Memory B cell (primary cell): ENCODE results near the gene PRDM16.

Experiments
- ATAC-seq: fragments of 150-1000 bp; cut with Tn5 transposase; 2 replicates; pipeline ENCODE4 v1.10.0; 2021; ENCODE audit warnings: low read depth, mild to moderate bottlenecking, moderate library complexity
- DNase-seq, 2 donors: peaks; one replicate each; pipeline ENCODE4 v3.0.0; 2022; ENCODE audit warnings: low spot score in 2 of 2
- H3K27ac Mint-ChIP-seq: one replicate; pipeline ENCODE4 v1.8.0; 2022; ENCODE audit warnings: mild to moderate bottlenecking, moderate library complexity, mixed read lengths
- H3K27me3 Mint-ChIP-seq: one replicate; pipeline ENCODE4 v1.8.0; 2022; ENCODE audit warnings: mixed read lengths
- H3K36me3 Mint-ChIP-seq: one replicate; pipeline ENCODE4 v1.8.0; 2022; ENCODE audit warnings: mild to moderate bottlenecking, mixed read lengths
- H3K4me1 Mint-ChIP-seq: one replicate; pipeline ENCODE4 v1.8.0; 2022; ENCODE audit warnings: mixed read lengths
- H3K4me3 Mint-ChIP-seq: one replicate; pipeline ENCODE4 v1.8.0; 2022; ENCODE audit warnings: mild to moderate bottlenecking, moderate library complexity, mixed read lengths
- H3K9me3 Mint-ChIP-seq: one replicate; pipeline ENCODE4 v1.8.0; 2022; ENCODE audit warnings: mixed read lengths

The PRDM16 gene

DNA sequence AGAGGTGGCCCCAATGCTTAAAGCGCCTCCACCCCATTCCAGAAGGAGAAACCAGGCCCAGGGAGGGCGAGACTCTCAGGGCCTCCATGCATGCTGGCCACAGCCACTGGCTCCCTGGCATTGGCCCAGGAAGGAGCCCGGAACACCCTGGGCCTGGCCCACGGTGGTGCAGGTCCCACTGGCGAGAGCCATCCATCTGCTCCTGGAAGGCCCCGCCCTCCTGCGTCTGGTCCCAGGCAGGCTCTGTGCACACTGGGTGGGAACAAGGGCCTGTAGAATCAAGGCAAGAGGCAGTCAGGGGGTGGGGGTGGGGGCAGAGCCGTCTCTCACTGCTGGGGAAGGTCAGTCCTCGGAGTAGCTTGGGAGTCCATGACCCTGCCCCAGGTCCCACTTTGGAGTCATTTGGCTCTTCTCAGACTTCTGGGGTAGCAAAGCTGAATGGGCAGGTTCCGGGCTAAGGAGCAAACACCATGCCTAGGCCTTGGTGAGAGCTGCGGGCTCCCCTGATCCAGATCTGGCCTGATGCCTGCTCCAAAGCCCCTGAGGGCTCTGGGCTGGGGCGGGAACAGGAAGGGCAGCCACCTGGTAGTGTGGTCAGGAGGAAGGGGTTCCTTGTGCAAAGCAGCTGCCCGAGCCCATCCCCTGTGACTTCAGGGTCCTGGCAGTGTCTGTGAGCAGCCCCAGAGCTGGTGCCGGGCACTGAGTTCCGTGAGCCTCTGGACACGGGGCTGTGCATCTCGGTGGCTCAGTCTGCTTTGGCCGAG, 278.4 kb downstream of the PRDM16 start:
- DNase-seq = no peak
- Mint-ChIP-seq H3K9me3 (peaks cover 13% of the 10 kb centered on the region), H3K4me1 (no peaks in the 10 kb centered on the region), H3K27ac (no peak overlapping the region), H3K27me3 (peaks cover 6% of the 10 kb centered on the region), H3K36me3 (peaks cover 6% of the 10 kb centered on the region), H3K4me3 (no peak overlapping the region)
- ATAC-seq = no peak

DNA sequence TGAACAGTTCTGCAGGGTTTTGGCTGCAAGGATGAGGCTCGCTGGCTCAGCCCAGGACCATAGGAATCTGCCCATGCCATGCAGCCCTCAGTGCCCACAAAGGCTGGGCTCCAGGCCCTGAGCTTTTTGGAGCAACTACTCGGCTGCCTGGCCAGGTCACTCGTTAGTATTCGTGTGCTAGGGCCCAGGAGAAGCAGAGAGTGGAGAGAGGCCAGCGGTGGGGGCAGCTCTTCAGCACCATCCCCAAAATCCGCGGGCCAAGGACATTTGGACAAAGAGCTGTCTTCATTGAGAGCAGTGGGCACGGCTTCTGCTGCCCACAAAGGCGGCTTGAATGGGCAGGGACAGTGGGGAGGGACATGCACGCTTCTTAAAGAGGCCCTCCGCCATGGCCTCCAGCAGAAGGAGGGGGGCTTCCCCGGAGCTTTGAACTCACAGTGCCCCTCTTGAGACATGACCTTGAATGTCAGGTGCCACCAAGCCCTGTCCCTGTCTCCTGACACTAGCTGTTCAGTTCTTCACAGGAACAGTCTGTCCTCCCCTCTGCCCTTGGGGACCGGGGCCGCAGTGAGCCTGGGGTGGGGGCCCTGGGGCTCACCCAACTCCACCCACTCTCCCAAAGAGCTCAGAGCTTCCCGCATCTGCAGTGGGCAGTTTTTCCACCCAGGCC, 279.3 kb downstream of the PRDM16 start:
- H3K36me3 Mint-ChIP-seq = peaks cover 6% of the 10 kb centered on the region
- DNase-seq (no peak), ATAC-seq (no peak)
- no peak overlapping the region for H3K4me3 Mint-ChIP-seq
- H3K4me1 Mint-ChIP-seq = no peaks in the 10 kb centered on the region
- H3K27me3 Mint-ChIP-seq = peaks cover 7% of the 10 kb centered on the region
- H3K27ac Mint-ChIP-seq = no peak overlapping the region
- H3K9me3 Mint-ChIP-seq = peaks cover 12% of the 10 kb centered on the region

DNA sequence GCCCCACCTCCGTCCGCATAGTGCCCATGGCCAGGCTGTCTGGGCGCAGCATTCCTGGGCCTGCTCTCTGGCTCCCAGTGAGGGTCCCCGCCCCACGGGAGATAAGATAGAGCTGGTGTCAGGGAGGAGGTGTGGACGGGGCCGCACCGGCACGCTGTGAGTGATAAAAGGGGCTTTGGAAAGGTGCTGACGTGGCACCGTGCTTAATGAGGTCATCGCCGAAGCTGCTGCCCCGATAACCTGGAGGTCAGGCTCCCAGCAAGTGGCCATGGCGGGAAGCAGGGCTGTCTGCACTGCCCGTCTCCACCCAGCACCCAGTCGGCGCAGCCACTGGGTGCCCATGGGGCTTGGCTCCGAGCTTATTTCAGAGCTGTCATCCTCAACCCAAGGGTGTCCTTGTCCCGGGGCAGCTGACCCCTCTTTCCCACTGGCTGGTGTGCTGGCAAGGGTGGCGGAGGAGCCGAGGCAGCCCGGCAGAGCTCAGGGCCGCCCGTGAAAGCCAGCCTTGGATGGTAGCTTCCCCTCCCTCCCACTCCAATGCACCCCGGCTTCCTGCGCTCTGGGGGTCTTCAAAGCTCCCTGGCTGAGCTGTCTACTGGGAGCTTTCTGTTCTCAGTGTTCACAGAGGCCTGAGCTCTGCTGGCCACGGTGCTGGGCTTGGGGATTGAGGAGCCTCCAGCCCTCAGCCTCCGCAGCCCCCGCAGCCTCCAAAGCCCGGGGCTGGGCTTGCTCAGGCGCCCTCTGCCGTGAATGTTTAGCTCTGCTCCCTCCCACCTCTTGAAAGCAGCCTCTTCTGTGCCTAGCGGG, 280.4 kb downstream of the PRDM16 start:
- peaks cover 7% of the 10 kb centered on the region for H3K27me3 Mint-ChIP-seq
- peaks cover 2% of the 10 kb centered on the region for H3K36me3 Mint-ChIP-seq
- H3K4me3 Mint-ChIP-seq = no peak overlapping the region
- no peak for ATAC-seq
- no peak overlapping the region for H3K27ac Mint-ChIP-seq
- no peaks in the 10 kb centered on the region for H3K4me1 Mint-ChIP-seq
- DNase-seq = no peak
- peaks cover 5% of the 10 kb centered on the region for H3K9me3 Mint-ChIP-seq

DNA sequence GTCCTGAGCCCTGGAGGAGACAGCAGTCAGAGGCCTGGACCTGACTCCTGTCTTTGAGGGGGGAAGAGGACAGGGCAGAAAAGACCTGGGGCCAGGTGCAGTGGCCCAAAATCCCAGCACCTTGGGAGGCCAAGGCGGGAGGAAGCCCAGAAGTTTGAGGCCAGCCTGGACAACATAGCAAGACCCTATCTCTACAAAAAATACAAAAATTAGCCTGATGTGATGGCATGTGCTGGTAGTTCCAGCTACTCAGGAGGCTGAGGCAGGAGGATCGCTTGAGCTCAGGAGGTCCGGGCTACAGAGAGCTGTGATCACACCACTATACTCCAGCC, 280.9 kb downstream of the PRDM16 start:
- DNase-seq (no peak), ATAC-seq (no peak)
- H3K36me3 Mint-ChIP-seq = peaks cover 2% of the 10 kb centered on the region
- H3K4me3 Mint-ChIP-seq = no peak overlapping the region
- no peak overlapping the region for H3K27ac Mint-ChIP-seq
- H3K9me3 Mint-ChIP-seq = peaks cover 2% of the 10 kb centered on the region
- H3K27me3 Mint-ChIP-seq = peaks cover 7% of the 10 kb centered on the region
- no peaks in the 10 kb centered on the region for H3K4me1 Mint-ChIP-seq

DNA sequence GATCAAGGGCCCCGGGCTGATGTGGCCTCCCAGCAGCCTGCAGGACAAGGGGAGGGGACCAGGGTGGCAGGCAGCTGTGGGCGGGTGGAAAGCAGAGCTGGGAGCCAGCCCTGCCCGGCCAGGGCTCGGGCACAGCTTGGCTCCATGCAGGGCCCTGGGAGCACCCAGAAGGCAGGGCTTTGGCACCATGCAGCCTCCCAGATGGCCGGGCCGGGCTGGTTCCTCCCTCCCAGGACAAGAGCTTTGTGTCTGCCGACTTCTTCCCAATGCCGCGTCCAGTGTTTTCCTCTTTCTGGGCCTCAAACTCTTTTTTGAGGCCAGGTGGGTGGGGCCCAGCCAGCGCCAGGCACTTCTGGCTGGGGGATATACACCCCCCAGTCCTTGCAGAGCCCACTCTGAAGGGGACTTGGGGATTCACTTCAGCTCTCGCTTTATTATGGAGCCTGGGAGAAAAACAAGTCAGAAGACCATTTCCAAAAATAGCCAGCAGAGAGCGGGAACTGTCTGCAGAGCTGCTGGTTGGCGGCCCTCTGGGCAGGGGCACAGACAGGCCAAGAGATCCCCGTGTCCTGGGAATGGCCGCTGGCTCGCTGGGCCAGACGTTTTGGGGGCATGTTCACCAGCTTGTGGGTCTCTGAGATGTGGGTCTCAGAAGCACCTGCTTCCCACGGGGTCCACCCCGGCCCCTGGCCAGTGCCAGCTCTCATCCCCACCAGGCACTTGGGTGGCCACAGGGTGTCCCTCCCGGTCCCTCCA, 281.7 kb downstream of the PRDM16 start:
- DNase-seq (no peak), ATAC-seq (no peak)
- Mint-ChIP-seq H3K27ac (no peak overlapping the region), H3K36me3 (peaks cover 2% of the 10 kb centered on the region), H3K4me1 (no peaks in the 10 kb centered on the region), H3K27me3 (peaks cover 7% of the 10 kb centered on the region), H3K4me3 (no peak overlapping the region), H3K9me3 (peaks cover 2% of the 10 kb centered on the region)

DNA sequence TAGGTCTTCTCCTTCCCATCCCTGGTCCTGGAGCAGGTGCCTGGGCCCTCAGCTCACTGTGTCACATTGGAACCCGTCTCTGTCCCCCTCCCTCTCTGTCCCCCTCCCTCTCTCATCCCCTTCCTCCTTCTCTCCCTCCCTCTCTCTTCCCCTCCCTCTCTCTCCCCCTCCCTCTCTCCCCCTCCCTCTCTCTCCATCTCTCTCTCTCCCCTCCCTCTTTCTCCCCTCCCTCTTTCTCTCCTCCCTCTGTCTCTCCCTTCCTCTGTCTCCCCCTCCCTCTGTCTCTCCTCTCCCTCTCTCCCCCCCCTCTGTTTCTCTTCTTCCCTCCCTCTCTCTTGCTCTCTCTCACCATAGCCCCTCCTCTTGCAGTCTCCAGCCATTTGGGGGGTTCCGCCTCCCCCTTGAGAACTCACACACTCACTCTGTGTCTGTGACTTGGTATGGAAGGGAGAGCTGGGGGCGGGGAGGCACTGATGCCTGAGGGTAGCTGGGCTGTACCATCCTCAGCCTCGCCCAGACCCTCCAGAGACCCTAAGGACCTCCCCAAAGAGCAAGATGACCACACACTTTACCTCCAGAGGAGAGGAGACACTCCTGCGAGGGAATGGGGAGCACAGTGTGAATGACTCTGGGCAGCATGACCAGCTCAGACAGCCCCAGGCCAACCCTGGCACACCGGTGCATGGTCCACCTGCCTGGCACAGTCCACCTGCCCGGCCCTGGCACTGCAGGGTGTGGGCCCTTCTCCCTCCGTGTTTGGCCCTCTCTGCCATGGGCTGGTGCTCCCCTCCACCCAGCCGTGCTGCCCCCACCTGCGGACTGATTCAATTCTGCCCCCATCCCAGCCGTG, 282.7 kb downstream of the PRDM16 start:
- ATAC-seq (no peak), DNase-seq (no peak)
- peaks cover 2% of the 10 kb centered on the region for H3K9me3 Mint-ChIP-seq
- H3K27me3 Mint-ChIP-seq = peaks cover 7% of the 10 kb centered on the region
- no peak overlapping the region for H3K4me3 Mint-ChIP-seq
- no peaks in the 10 kb centered on the region for H3K4me1 Mint-ChIP-seq
- H3K27ac Mint-ChIP-seq = no peak overlapping the region
- H3K36me3 Mint-ChIP-seq = no peaks in the 10 kb centered on the region

DNA sequence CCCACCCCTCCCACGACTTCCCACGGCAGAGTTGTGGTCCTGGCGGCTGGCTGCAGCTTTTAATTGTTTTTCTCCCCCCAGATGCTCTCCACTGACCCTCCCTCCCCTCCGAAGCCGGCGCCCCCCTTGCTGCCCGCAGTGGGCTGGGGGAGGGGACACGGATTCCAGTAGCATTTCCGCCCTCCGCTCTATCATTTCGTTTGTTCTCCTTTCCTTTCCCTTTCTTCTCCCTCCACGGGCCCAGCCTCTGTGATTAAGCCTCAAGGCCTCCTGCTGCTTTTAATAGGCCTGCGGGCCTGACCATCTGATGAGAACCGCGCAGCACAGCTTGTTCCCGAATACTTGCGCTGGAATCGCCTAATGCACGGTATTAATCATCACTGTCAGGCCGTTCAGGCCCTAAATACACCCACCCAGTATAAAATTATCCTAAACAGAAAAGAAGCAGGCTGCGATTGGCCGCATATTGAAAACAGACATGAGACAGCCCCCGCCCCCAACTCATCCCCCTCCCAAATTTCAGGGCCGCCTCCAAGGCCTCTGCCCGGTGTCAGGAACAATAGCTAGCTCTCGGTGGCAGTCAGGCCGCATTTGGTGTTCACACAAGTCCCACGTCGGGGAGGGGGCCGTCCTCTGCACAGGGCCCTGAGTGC, 283.4 kb downstream of the PRDM16 start:
- peaks cover 2% of the 10 kb centered on the region for H3K9me3 Mint-ChIP-seq
- H3K27me3 Mint-ChIP-seq = peaks cover 7% of the 10 kb centered on the region
- H3K36me3 Mint-ChIP-seq = no peaks in the 10 kb centered on the region
- no peak for DNase-seq
- no peak for ATAC-seq
- H3K4me3 Mint-ChIP-seq = no peak overlapping the region
- H3K27ac Mint-ChIP-seq = no peak overlapping the region
- H3K4me1 Mint-ChIP-seq = no peaks in the 10 kb centered on the region

DNA sequence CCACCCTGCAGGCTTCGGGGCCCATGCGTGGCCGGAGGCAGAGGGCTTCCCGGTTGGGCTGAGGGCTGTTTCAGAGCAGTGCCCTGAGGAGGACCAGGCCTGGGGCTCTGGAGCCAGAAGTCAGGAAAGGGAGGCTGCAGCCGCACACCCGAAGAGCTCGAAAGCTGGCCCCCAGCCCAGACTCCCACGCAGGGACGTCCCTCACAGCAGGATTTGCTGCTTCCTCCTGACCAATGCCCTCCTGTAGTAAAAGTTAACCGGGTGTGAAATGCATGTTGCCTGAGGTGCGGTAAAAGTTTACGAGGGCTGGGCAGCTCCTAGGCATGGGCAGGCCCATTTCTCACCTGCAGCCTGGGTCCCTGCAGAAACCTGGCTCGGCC, 283.9 kb downstream of the PRDM16 start:
- Mint-ChIP-seq H3K4me1 (no peaks in the 10 kb centered on the region), H3K27ac (no peak overlapping the region), H3K4me3 (no peak overlapping the region), H3K36me3 (no peaks in the 10 kb centered on the region), H3K9me3 (peaks cover 2% of the 10 kb centered on the region), H3K27me3 (peaks cover 7% of the 10 kb centered on the region)
- DNase-seq = no peak
- ATAC-seq = no peak

DNA sequence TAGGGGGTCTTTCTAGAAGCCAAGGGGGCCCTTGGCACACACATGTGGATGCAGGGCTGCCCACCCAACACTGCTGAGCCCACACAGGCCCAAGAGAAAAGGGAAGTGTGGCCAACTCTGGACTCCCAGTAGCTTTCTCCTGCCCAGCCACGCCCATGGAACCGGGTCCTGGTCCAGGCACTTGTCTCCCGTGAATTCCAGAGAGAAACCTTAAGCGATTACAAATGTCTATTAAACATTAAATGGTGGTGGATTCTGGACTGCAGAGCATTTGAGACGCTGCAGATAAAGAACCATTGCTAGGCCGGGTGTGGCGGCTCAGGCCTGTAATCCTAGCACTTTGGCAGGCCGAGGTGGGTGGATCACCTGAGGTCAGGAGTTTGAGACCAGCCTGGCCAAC, 284.9 kb downstream of the PRDM16 start:
- ATAC-seq = no peak
- Mint-ChIP-seq H3K9me3 (peaks cover 2% of the 10 kb centered on the region), H3K27me3 (peaks cover 7% of the 10 kb centered on the region), H3K36me3 (no peaks in the 10 kb centered on the region), H3K4me1 (no peaks in the 10 kb centered on the region), H3K4me3 (no peak overlapping the region), H3K27ac (no peak overlapping the region)
- no peak for DNase-seq

DNA sequence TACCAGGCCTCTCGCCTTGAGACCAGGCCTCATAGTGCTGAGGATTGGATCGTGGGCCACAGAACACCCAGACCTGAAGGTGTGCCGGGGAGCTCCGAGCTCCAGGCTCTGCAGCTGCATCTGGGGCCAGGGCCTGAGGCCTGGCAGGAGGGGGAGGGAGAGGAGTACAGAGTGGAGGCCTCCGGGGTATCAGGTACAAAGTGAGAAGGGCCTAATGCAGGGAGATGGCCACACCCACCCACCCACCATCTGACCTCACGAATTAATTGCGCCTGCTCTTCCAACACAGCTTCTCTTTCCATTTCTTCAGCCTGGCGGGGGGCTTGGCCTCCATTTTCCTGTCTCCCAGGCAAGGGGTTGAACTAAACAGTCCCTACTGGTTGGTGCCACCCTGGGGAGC, 286.1 kb downstream of the PRDM16 start:
- no peak overlapping the region for H3K27ac Mint-ChIP-seq
- H3K36me3 Mint-ChIP-seq = no peaks in the 10 kb centered on the region
- H3K4me1 Mint-ChIP-seq = no peaks in the 10 kb centered on the region
- H3K27me3 Mint-ChIP-seq = peaks cover 6% of the 10 kb centered on the region
- ATAC-seq = no peak
- DNase-seq = no peak
- no peak overlapping the region for H3K4me3 Mint-ChIP-seq
- H3K9me3 Mint-ChIP-seq = peaks cover 2% of the 10 kb centered on the region

DNA sequence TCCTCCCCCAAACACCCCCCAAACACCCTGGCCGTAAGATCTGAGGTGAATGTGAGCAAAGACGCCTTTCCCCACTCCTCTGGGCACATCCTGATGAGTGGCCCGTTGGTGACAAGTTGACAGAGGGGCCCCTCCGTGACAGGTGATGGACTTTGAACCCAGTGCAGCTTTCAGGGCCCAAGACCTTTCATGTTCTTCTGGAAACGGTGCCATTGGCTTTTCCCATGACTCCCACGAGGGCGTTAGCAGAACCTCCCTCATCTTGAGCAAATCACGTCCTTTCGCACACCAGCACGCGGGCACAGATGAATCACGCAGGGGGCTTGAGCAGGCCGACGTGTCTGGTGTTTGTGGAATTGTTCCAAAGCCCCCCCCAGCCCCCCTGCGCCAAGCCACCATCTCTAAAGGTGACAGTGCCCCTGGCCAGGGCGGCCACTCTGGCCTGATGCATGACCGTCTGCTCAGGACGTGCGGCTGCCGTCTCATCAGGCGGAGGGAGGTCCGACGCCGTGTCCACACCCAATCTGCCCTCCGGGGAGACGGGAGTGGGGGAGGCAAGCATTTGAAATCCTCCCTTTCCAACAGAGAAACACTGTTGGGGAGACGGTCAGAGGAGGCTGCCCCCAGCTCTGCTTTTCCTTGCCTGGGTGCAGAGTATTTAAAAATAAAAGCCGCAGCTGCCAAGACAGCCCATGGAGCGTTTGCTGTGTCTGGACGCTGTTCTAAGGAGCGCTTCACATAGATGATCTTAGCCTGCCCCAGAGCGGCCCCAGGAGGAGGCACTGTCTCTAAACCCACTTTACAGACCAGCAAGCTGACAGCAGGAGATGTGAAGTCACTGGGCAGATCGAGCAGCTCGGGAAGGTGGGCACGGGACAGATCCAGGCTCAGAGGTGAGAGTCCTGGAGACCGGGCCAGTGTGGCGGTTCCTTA, 287.2 kb downstream of the PRDM16 start:
- Mint-ChIP-seq H3K36me3 (no peaks in the 10 kb centered on the region), H3K27me3 (peaks cover 4% of the 10 kb centered on the region), H3K4me3 (no peak overlapping the region), H3K9me3 (peaks cover 2% of the 10 kb centered on the region), H3K4me1 (no peaks in the 10 kb centered on the region), H3K27ac (no peak overlapping the region)
- ATAC-seq (no peak), DNase-seq (no peak)

DNA sequence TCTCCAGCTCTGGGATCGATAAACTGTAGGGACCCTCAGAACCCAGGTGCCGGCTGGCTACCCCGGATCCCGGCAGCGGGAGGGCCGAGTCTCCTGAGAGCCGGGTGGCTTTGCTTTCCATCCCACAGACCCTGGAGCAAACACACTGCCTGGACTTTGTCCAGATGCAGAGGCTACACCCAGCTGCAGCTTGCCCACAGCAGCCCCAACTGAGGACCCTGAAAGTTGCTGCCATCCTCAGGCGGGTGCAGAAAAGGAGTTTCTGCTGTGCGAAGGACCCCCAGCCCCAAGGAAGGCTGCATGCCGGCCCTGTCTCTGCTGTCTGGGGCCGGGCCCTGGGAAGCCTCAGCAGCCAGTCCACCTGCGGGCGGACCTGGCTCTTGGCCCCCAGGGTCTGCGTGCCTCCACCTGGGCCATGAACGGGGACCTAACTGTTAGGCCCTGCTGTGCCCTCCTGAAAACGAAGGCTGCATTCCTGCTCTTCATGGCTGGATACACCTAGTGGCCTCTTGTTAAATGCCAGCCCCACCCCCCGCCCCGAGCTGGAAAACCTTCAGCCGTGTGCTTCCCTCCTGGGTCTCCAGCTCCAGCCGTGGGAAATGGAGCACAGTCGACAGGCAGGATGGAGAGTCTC, 287.9 kb downstream of the PRDM16 start:
- DNase-seq (no peak), ATAC-seq (no peak)
- Mint-ChIP-seq H3K4me1 (no peaks in the 10 kb centered on the region), H3K9me3 (peaks cover 2% of the 10 kb centered on the region), H3K27me3 (peaks cover 6% of the 10 kb centered on the region), H3K4me3 (no peak overlapping the region), H3K36me3 (no peaks in the 10 kb centered on the region), H3K27ac (no peak overlapping the region)
